HCEC 1CT (cell line): ENCODE measurements around the gene HAUS6.
"Not testable (repeated sequence)": the region's sequence is repeated elsewhere in the genome, so short reads cannot be mapped to it uniquely, and the experiment has no call there.

Experiments
- DNase-seq: peaks from one replicate; pipeline ENCODE4 v3.0.0-alpha.2; 2017

The HAUS6 gene

GRCh38 chr9:19102631-19103345 is at the start of gene HAUS6:
TSS of gene HAUS6 (minus strand) at chr9:19102904. CDS start at chr9:19102651, 253 bp downstream.
- DNase-seq, result peak; percentile 99

- DNase-seq, result not testable (repeated sequence)
These were observed 49.4 kb upstream of the HAUS6 start for GRCh38 chr9:19152160-19152498.

GRCh38 chr9:19151425-19152159 is 48.9 kb upstream of the HAUS6 start:
- no peak for DNase-seq

GRCh38 chr9:19149230-19149629 is 46.5 kb upstream of the HAUS6 start:
- no peak for DNase-seq

GRCh38 chr9:19148187-19148586 is 45.5 kb upstream of the HAUS6 start:
- DNase-seq, result no peak

- no peak for DNase-seq
These were observed 43.8 kb upstream of the HAUS6 start for GRCh38 chr9:19146441-19147024.

- DNase-seq, result no peak
These were observed 43.2 kb upstream of the HAUS6 start for GRCh38 chr9:19145881-19146280.

- DNase-seq, result no peak
These were observed 37.6 kb upstream of the HAUS6 start for GRCh38 chr9:19140259-19140658.

- DNase-seq, result no peak
These were observed 35.4 kb upstream of the HAUS6 start for GRCh38 chr9:19138084-19138483.

GRCh38 chr9:19137282-19137681 is 34.6 kb upstream of the HAUS6 start:
- peak; percentile 82 for DNase-seq

- DNase-seq, result no peak
These were observed 33.4 kb upstream of the HAUS6 start for GRCh38 chr9:19136129-19136528.

- DNase-seq, result peak; percentile 48
These were observed 31.0 kb upstream of the HAUS6 start for GRCh38 chr9:19133549-19134345.

GRCh38 chr9:19130436-19130835 is 27.7 kb upstream of the HAUS6 start:
- no peak for DNase-seq

GRCh38 chr9:19127871-19128500 is 25.3 kb upstream of the HAUS6 start:
- DNase-seq, result peak; percentile 51

GRCh38 chr9:19124430-19124793 is 21.7 kb upstream of the HAUS6 start:
- DNase-seq, result no peak

- peak; percentile 13 for DNase-seq
These were observed 19.9 kb upstream of the HAUS6 start for GRCh38 chr9:19122490-19123042.

GRCh38 chr9:19120877-19121276 is 18.2 kb upstream of the HAUS6 start:
- no peak for DNase-seq

- DNase-seq, result no peak
These were observed 17.2 kb upstream of the HAUS6 start for GRCh38 chr9:19119801-19120440.

GRCh38 chr9:19119246-19119645 is 16.5 kb upstream of the HAUS6 start:
- DNase-seq, result no peak

GRCh38 chr9:19117039-19117716 is 14.5 kb upstream of the HAUS6 start:
- DNase-seq, result peak; percentile 68

- peak; percentile 84 for DNase-seq
These were observed 13.5 kb upstream of the HAUS6 start for GRCh38 chr9:19116107-19116790.
